Neuronal stem cell (in vitro differentiated cells): ENCODE data around the gene MACROD2.

Experiments used
- DNase-seq: peaks from one replicate; pipeline ENCODE4 v3.0.0-alpha.2; 2013; ENCODE audit warnings: low spot score
- H2AFZ ChIP-seq: one replicate; pipeline ENCODE4 v1.6.1; 2013; ENCODE audit warnings: mild to moderate bottlenecking, low read length, inconsistent platforms
- H2AK5ac ChIP-seq: 2 replicates; pipeline ENCODE4 v1.6.1; 2013; ENCODE audit warnings: low read depth, mild to moderate bottlenecking, inconsistent platforms, low read length, moderate library complexity, mixed read lengths
- H2BK120ac ChIP-seq: 2 replicates; pipeline ENCODE4 v1.6.1; 2013; ENCODE audit warnings: low read depth, mild to moderate bottlenecking, inconsistent platforms, low read length, moderate library complexity, mixed read lengths
- H2BK12ac ChIP-seq: one replicate; pipeline ENCODE4 v1.6.1; 2013; ENCODE audit warnings: low read length, inconsistent platforms
- H2BK15ac ChIP-seq: 2 replicates; pipeline ENCODE4 v1.6.1; 2013; ENCODE audit warnings: mild to moderate bottlenecking, low read length, inconsistent platforms, mixed read lengths
- H2BK5ac ChIP-seq: one replicate; pipeline ENCODE4 v1.6.1; 2013; ENCODE audit warnings: inconsistent platforms, mild to moderate bottlenecking, low read length, moderate library complexity
- H3K14ac ChIP-seq: one replicate; pipeline ENCODE4 v1.6.1; 2013; ENCODE audit warnings: low read length, inconsistent platforms
- H3K18ac ChIP-seq: 2 replicates; pipeline ENCODE4 v1.6.1; 2013; ENCODE audit warnings: low read length, inconsistent platforms
- H3K23ac ChIP-seq: 2 replicates; pipeline ENCODE4 v1.6.1; 2013; ENCODE audit warnings: low read depth, mild to moderate bottlenecking, mixed read lengths, low read length, inconsistent platforms; ENCODE audit not compliant: poor library complexity
- H3K27ac ChIP-seq: replicated peaks from 3 replicates; pipeline ENCODE4 v1.5.1; 2013; ENCODE audit warnings: low read length, inconsistent platforms
- H3K27me3 ChIP-seq, 3 experiments: 2 replicates each; pipeline ENCODE4 v1.6.1; 2013; ENCODE audit warnings: low read length in 3 of 3, mild to moderate bottlenecking in 2 of 3, inconsistent platforms in 1 of 3, low read depth in 1 of 3, mixed read lengths in 1 of 3, moderate library complexity in 1 of 3; ENCODE audit not compliant: control insufficient read depth in 3 of 3, insufficient read depth in 3 of 3
- H3K36me3 ChIP-seq, 2 donors: replicated peaks in 1 of 2; 2 replicates each; pipeline ENCODE4 v1.6.1; 2013; ENCODE audit warnings: low read length in 2 of 2; ENCODE audit not compliant: control insufficient read depth in 2 of 2, insufficient read depth in 2 of 2
- H3K4ac ChIP-seq: 2 replicates; pipeline ENCODE4 v1.6.1; 2013; ENCODE audit warnings: inconsistent platforms, mild to moderate bottlenecking, low read length, moderate library complexity
- H3K4me1 ChIP-seq, 2 donors: 1 replicate in 1 of 2; 2 replicates in 1 of 2; pipeline ENCODE4 v1.6.1; 2013; ENCODE audit warnings: low read length in 2 of 2, low read depth in 1 of 2; ENCODE audit not compliant: control insufficient read depth in 2 of 2, insufficient read depth in 1 of 2
- H3K4me2 ChIP-seq: one replicate; pipeline ENCODE4 v1.6.1; 2013; ENCODE audit warnings: mild to moderate bottlenecking, low read length, inconsistent platforms; ENCODE audit not compliant: insufficient read depth, poor library complexity, severe bottlenecking
- H3K4me3 ChIP-seq, 2 donors: 2 replicates each; pipeline ENCODE4 v1.5.1; 2013; ENCODE audit warnings: low read length in 2 of 2, mild to moderate bottlenecking in 2 of 2, inconsistent platforms in 1 of 2, moderate library complexity in 1 of 2
- H3K79me1 ChIP-seq: one replicate; pipeline ENCODE4 v1.6.1; 2013; ENCODE audit warnings: low read depth, mild to moderate bottlenecking, inconsistent platforms, low read length, moderate library complexity
- H3K9ac ChIP-seq: one replicate; pipeline ENCODE4 v1.6.1; 2013; ENCODE audit warnings: mild to moderate bottlenecking, low read depth, low read length, inconsistent platforms; ENCODE audit not compliant: poor library complexity
- H3K9me3 ChIP-seq, 2 donors: replicated peaks in 1 of 2; 2 replicates each; pipeline versions ENCODE3 to v1.6.1; 2013; ENCODE audit warnings: low read length in 2 of 2, mild to moderate bottlenecking in 2 of 2, inconsistent platforms in 1 of 2, low read depth in 1 of 2, mixed read lengths in 1 of 2, moderate library complexity in 1 of 2; ENCODE audit not compliant: control insufficient read depth in 2 of 2, insufficient read depth in 1 of 2
- H4K8ac ChIP-seq: one replicate; pipeline ENCODE4 v1.6.1; 2013; ENCODE audit warnings: low read depth, mild to moderate bottlenecking, inconsistent platforms, low read length, moderate library complexity
- H4K91ac ChIP-seq: one replicate; pipeline ENCODE4 v1.6.1; 2013; ENCODE audit warnings: low read length, low read depth, mild to moderate bottlenecking, inconsistent platforms; ENCODE audit not compliant: poor library complexity
- WGBS, 2 donors: extraction: QIAGEN DNeasy Blood & Tissue Kit; methylation state at CpG; one replicate each; pipeline ENCODE4 v1.1.7; 2013; ENCODE audit warnings: missing lambda C conversion rate in 2 of 2, mixed read lengths in 1 of 2; ENCODE audit not compliant: insufficient read length in 2 of 2, insufficient replicate concordance in 1 of 2; ENCODE audit errors: extremely low coverage in 2 of 2; 5-methylcytosine and 5-hydroxymethylcytosine counted together

MACROD2 gene

DNA sequence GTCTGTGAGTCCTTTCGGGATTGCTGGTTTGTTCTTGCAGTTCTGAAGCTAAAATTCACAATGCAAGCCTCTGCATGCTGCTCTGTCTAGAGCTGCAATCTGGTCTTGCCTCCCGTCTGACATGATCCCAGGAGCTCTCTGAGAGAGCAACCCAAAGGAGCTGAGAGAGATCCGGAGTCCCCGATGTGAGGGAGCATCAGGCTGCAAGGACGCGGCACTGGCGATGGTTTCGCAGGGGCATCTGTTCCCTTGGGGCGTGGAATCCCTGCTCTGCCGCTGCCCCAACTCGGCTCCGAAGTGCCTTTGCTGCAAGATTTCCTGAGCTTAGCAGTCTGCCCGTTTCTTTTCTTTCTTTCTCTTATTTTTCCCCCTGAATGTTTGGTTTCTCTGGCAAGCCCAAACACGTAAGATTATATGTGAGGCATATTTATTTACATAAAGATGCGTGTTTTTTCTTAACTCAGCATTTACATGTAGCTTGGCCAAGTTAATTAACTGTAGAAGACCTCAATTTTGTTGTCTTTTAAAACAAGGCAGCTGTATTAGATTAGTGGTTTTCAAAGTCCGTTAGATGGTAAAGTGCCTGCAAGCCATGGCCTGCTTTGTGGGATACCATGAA is 1704.9 kb downstream of the MACROD2 start:
- no peak overlapping the region for H3K14ac ChIP-seq
- H3K23ac ChIP-seq: peak overlapping the region; percentile 35
- H3K79me1 ChIP-seq: no peaks in the 10 kb centered on the region
- H3K4ac ChIP-seq: no peak overlapping the region
- DNase-seq: no peak
- peak overlapping the region; percentile 13 for H3K9ac ChIP-seq
- no peaks in the 10 kb centered on the region for H3K36me3 ChIP-seq
- no peak overlapping the region for H3K4me3 ChIP-seq
- H3K4me1 ChIP-seq: no peaks in the 10 kb centered on the region
- no peak overlapping the region for H3K27ac ChIP-seq
- no peak overlapping the region for H2BK120ac ChIP-seq
- no peak overlapping the region for H2BK5ac ChIP-seq
- no peak overlapping the region for H2AK5ac ChIP-seq
- H2AFZ ChIP-seq: peak overlapping the region; percentile 6
- H4K91ac ChIP-seq: no peak overlapping the region
- no peak overlapping the region for H4K8ac ChIP-seq
- H2BK12ac ChIP-seq: no peak overlapping the region
- H3K18ac ChIP-seq: peak overlapping the region; percentile 78
- no peaks in the 10 kb centered on the region for H3K9me3 ChIP-seq
- H3K27me3 ChIP-seq: no peaks in the 10 kb centered on the region
- H3K4me2 ChIP-seq: no peak overlapping the region
- no CpG with 5 or more reads among the region's 16 CpGs for WGBS, 2 donors
- no peak overlapping the region for H2BK15ac ChIP-seq

- WGBS, 2 donors: no CpG with 5 or more reads among the region's 2 CpGs
- H2BK120ac ChIP-seq: no peak overlapping the region
These were observed 1706.8 kb downstream of the MACROD2 start for GRCh38 chr20:15702161-15702560.

GRCh38 chr20:15703171-15703911 is 1708.0 kb downstream of the MACROD2 start:
- Histone ChIP-seq H2BK120ac (no peak overlapping the region), H3K36me3 (no peaks in the 10 kb centered on the region), H3K18ac (no peak overlapping the region), H2BK12ac (no peak overlapping the region), H2AFZ (no peak overlapping the region), H4K8ac (no peak overlapping the region), H2BK15ac (no peak overlapping the region), H3K14ac (no peak overlapping the region), H3K4me2 (no peak overlapping the region), H3K27ac (no peak overlapping the region), H3K27me3 (no peaks in the 10 kb centered on the region), H3K4ac (no peak overlapping the region), H2BK5ac (no peak overlapping the region), H4K91ac (no peak overlapping the region), H3K9me3 (no peaks in the 10 kb centered on the region), H3K4me1 (no peaks in the 10 kb centered on the region), H3K79me1 (no peaks in the 10 kb centered on the region), H3K23ac (no peak overlapping the region), H3K4me3 (no peak overlapping the region), H2AK5ac (no peak overlapping the region), H3K9ac (no peak overlapping the region)
- no CpG with 5 or more reads among the region's 4 CpGs for WGBS, 2 donors
- no peak for DNase-seq

More at GRCh38 chr20:15702161-15702560, 1706.8 kb downstream of the MACROD2 start:
- Histone ChIP-seq H3K9ac (no peak overlapping the region), H2BK15ac (no peak overlapping the region), H4K91ac (no peak overlapping the region), H3K14ac (no peak overlapping the region), H2BK5ac (no peak overlapping the region), H3K27me3 (no peaks in the 10 kb centered on the region), H2AK5ac (no peak overlapping the region), H3K4me3 (no peak overlapping the region), H3K4me1 (no peaks in the 10 kb centered on the region), H2AFZ (no peak overlapping the region), H3K4ac (no peak overlapping the region), H3K79me1 (no peaks in the 10 kb centered on the region), H3K4me2 (no peak overlapping the region), H2BK12ac (no peak overlapping the region), H3K23ac (no peak overlapping the region), H3K27ac (no peak overlapping the region), H3K18ac (no peak overlapping the region), H3K36me3 (no peaks in the 10 kb centered on the region), H3K9me3 (no peaks in the 10 kb centered on the region), H4K8ac (no peak overlapping the region)
- DNase-seq: no peak

- DNase-seq: no peak
- Histone ChIP-seq H3K4me1 (no peaks in the 10 kb centered on the region), H2BK12ac (no peak overlapping the region), H3K4me2 (no peak overlapping the region), H2AFZ (no peak overlapping the region), H3K4ac (no peak overlapping the region), H3K9ac (no peak overlapping the region), H3K27me3 (no peaks in the 10 kb centered on the region), H3K23ac (no peak overlapping the region), H3K18ac (no peak overlapping the region), H2BK120ac (no peak overlapping the region), H3K9me3 (no peaks in the 10 kb centered on the region), H2BK15ac (no peak overlapping the region), H4K91ac (no peak overlapping the region), H3K4me3 (no peak overlapping the region), H2AK5ac (no peak overlapping the region), H3K27ac (no peak overlapping the region), H4K8ac (no peak overlapping the region), H3K79me1 (no peaks in the 10 kb centered on the region), H3K36me3 (no peaks in the 10 kb centered on the region), H2BK5ac (no peak overlapping the region), H3K14ac (no peak overlapping the region)
- no CpG with 5 or more reads among the region's 3 CpGs for WGBS, 2 donors
These were observed 1710.7 kb downstream of the MACROD2 start for GRCh38 chr20:15705975-15706374.
